ENCODE measurements around the gene COMMD1.
"Not testable (repeated sequence)": the region's sequence is repeated elsewhere in the genome, so short reads cannot be mapped to it uniquely, and the experiment has no call there.

The COMMD1 gene

GRCh38 chr2:62030902-62031301, 125.4 kb downstream of the COMMD1 start:
- DNase-seq: no peak

GRCh38 chr2:62032096-62032495, 126.6 kb downstream of the COMMD1 start:
- DNase-seq: no peak

GRCh38 chr2:62034715-62035114, 129.2 kb downstream of the COMMD1 start:
- no peak for DNase-seq

GRCh38 chr2:62036229-62036628, 130.8 kb downstream of the COMMD1 start:
- DNase-seq: no peak

- DNase-seq: no peak
These were observed 131.3 kb downstream of the COMMD1 start for GRCh38 chr2:62036761-62037250.

- DNase-seq: peak; percentile 83 to 94 (median 91)
These were observed 133.7 kb downstream of the COMMD1 start for GRCh38 chr2:62038975-62039771.

- no peak for DNase-seq
These were observed 135.5 kb downstream of the COMMD1 start for GRCh38 chr2:62040926-62041325.

GRCh38 chr2:62041701-62042385, 136.4 kb downstream of the COMMD1 start:
- not testable (repeated sequence) for DNase-seq

- DNase-seq: no peak
These were observed 136.9 kb downstream of the COMMD1 start for GRCh38 chr2:62042400-62042799.

- no peak for DNase-seq
These were observed 137.5 kb downstream of the COMMD1 start for GRCh38 chr2:62042944-62043343.

GRCh38 chr2:62045017-62045543, 139.6 kb downstream of the COMMD1 start:
- DNase-seq: no peak

- no peak for DNase-seq
These were observed 140.7 kb downstream of the COMMD1 start for GRCh38 chr2:62046141-62046540.

GRCh38 chr2:62050456-62051045, 145.1 kb downstream of the COMMD1 start:
- peak; percentile 21 to 58 (median 39) for DNase-seq

- DNase-seq: no peak
These were observed 148.7 kb downstream of the COMMD1 start for GRCh38 chr2:62054029-62054791.

- DNase-seq: no peak
These were observed 149.5 kb downstream of the COMMD1 start for GRCh38 chr2:62054916-62055450.

- DNase-seq: no peak
These were observed 150.4 kb downstream of the COMMD1 start for GRCh38 chr2:62055724-62056336.

GRCh38 chr2:62056341-62056740, 150.9 kb downstream of the COMMD1 start:
- DNase-seq: no peak

GRCh38 chr2:62065243-62065642, 159.8 kb downstream of the COMMD1 start:
- DNase-seq: no peak

- DNase-seq: no peak
These were observed 165.7 kb downstream of the COMMD1 start for GRCh38 chr2:62071126-62071598.

GRCh38 chr2:62071760-62072680, 166.5 kb downstream of the COMMD1 start:
- DNase-seq: no peak

GRCh38 chr2:62074233-62074632, 168.8 kb downstream of the COMMD1 start:
- peak; percentile 23 to 29 (median 27) for DNase-seq
